Measurements from ENCODE around the gene C1QTNF9.

The C1QTNF9 gene

GRCh38 chr13:24280720-24281119 lies 28.7 kb upstream of the C1QTNF9 start:
- no peak overlapping the region for H3K4me3 ChIP-seq (replicated peaks in 1 of 2; ENCODE audit: low read depth in 2 of 2, low read length in 2 of 2)
- TF ChIP-seq CTCF (IDR thresholded peaks at IDR 0.05; ENCODE audit: low read depth, low read length) = no peak
- no peak for DNase-seq (ENCODE audit: low read depth in 2 of 2)

- TF ChIP-seq CTCF (IDR thresholded peaks at IDR 0.05; ENCODE audit: low read depth, low read length) = no peak
- no peak overlapping the region for H3K4me3 ChIP-seq (replicated peaks in 1 of 2; ENCODE audit: low read depth in 2 of 2, low read length in 2 of 2)
- DNase-seq (ENCODE audit: low read depth in 2 of 2) = no peak
These were observed 28.0 kb upstream of the C1QTNF9 start for GRCh38 chr13:24281188-24282008.

GRCh38 chr13:24282256-24282655 lies 27.1 kb upstream of the C1QTNF9 start:
- TF ChIP-seq CTCF (IDR thresholded peaks at IDR 0.05; ENCODE audit: low read depth, low read length) = no peak
- DNase-seq (ENCODE audit: low read depth in 2 of 2) = peak in 1 of 2 donors; percentile 21
- H3K4me3 ChIP-seq (replicated peaks in 1 of 2; ENCODE audit: low read depth in 2 of 2, low read length in 2 of 2) = no peak overlapping the region

- H3K4me3 ChIP-seq (replicated peaks in 1 of 2; ENCODE audit: low read depth in 2 of 2, low read length in 2 of 2) = no peak overlapping the region
- no peak for TF ChIP-seq CTCF (IDR thresholded peaks at IDR 0.05; ENCODE audit: low read depth, low read length)
- no peak for DNase-seq (ENCODE audit: low read depth in 2 of 2)
These were observed 24.4 kb upstream of the C1QTNF9 start for GRCh38 chr13:24284889-24285565.

DNA sequence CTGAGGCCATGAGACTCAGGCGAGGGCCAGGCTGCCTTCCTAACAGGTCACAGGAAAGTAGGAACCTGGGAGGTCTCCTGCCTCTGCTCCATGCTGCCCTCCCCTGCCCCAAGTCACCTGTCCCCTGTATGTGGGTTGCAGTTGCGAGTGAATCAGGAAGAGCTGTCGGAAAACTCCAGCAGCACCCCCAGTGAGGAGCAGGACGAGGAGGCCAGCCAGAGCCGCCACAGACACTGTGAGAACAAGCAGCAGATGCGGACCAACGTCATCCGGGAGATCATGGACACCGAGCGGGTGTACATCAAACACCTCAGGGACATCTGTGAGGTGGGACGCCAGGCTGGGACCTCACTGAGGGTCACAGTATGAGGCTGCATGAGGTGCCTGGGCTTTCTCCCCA lies 22.8 kb upstream of the C1QTNF9 start:
- no peak for TF ChIP-seq CTCF (IDR thresholded peaks at IDR 0.05; ENCODE audit: low read depth, low read length)
- H3K4me3 ChIP-seq (replicated peaks in 1 of 2; ENCODE audit: low read depth in 2 of 2, low read length in 2 of 2) = no peak overlapping the region
- DNase-seq (ENCODE audit: low read depth in 2 of 2) = no peak

DNA sequence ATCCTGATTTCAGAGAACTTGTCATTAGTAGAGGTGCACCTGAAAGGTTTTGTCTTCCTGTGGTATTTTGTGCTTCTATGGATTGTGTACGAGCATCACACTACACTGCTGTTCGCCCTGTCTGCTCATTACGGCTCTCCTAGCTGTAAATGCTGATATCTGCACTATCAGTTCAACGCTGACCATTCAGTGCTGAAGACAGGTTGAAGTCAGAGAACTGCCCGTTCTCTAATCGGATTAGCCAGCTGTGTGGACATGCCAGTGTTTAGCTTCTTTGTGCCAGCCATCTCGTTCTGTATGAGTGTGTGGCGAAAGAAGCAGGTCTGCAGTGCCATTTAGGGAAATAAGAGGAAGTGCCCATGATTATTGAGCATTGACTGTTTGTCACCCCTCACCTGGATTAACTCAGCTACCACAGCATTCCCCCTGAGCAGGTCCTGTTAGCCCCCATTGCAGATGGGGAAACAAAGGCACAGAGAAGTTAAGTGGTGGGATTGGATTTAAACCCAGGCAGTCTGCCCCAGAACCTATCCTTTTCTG lies 21.6 kb upstream of the C1QTNF9 start:
- no peak overlapping the region for H3K4me3 ChIP-seq (replicated peaks in 1 of 2; ENCODE audit: low read depth in 2 of 2, low read length in 2 of 2)
- no peak for TF ChIP-seq CTCF (IDR thresholded peaks at IDR 0.05; ENCODE audit: low read depth, low read length)
- DNase-seq (ENCODE audit: low read depth in 2 of 2) = no peak
